Measurements from ENCODE around the gene CAMP.
A peak's percentile ranks its signal among the peaks of the same experiment; 100 is the strongest.

The CAMP gene

GRCh38 chr3:48194446-48195071, 28.7 kb upstream of the CAMP start:
- no peaks in the 10 kb centered on the region for H3K36me3 ChIP-seq (ENCODE audit: insufficient read depth, low read length)
- no peaks in the 10 kb centered on the region for H3K4me1 ChIP-seq (ENCODE audit: insufficient read depth, low read length, poor library complexity, severe bottlenecking)
- no peaks in the 10 kb centered on the region for H3K27me3 ChIP-seq (ENCODE audit: insufficient read depth, low read length, poor library complexity, severe bottlenecking)
- no peaks in the 10 kb centered on the region for H3K79me2 ChIP-seq (ENCODE audit: insufficient read depth, low read length)
- TF ChIP-seq CTCF (conservative IDR thresholded peaks at IDR 0.05; ENCODE audit: low read length) (peak; percentile 86), EZH2phosphoT487 (IDR thresholded peaks at IDR 0.05; ENCODE audit: borderline replicate concordance) (no peak)
- H3K4me2 ChIP-seq (ENCODE audit: low read depth, low read length, poor library complexity, severe bottlenecking) = peak overlapping the region; percentile 44
- H4K20me1 ChIP-seq (ENCODE audit: insufficient read depth, low read length, poor library complexity, severe bottlenecking) = no peaks in the 10 kb centered on the region
- H3K9ac ChIP-seq (ENCODE audit: low read depth, low read length, poor library complexity, severe bottlenecking) = no peak overlapping the region
- no peaks in the 10 kb centered on the region for H3K9me2 ChIP-seq (replicated peaks; ENCODE audit: low read depth, low read length)
- no peaks in the 10 kb centered on the region for H3F3A ChIP-seq (ENCODE audit: low read depth)
- H2AFZ ChIP-seq (ENCODE audit: low read length) = peak overlapping the region; percentile 40; the same call in 1 of the 2 replicates
- no peak overlapping the region for H3K4me3 ChIP-seq (ENCODE audit: low read length, poor library complexity, severe bottlenecking)
- H3K9me3 ChIP-seq (ENCODE audit: insufficient read depth, low read depth, low read length) = no peaks in the 10 kb centered on the region

- H3K36me3 ChIP-seq (ENCODE audit: insufficient read depth, low read length) = no peaks in the 10 kb centered on the region
- no peak overlapping the region for H2AFZ ChIP-seq (ENCODE audit: low read length)
- H3K4me3 ChIP-seq (ENCODE audit: low read length, poor library complexity, severe bottlenecking) = no peak overlapping the region
- no peaks in the 10 kb centered on the region for H3K4me1 ChIP-seq (ENCODE audit: insufficient read depth, low read length, poor library complexity, severe bottlenecking)
- no peaks in the 10 kb centered on the region for H3K27me3 ChIP-seq (ENCODE audit: insufficient read depth, low read length, poor library complexity, severe bottlenecking)
- no peak overlapping the region for H3K4me2 ChIP-seq (ENCODE audit: low read depth, low read length, poor library complexity, severe bottlenecking)
- no peak overlapping the region for H3K9ac ChIP-seq (ENCODE audit: low read depth, low read length, poor library complexity, severe bottlenecking)
- H3F3A ChIP-seq (ENCODE audit: low read depth) = no peaks in the 10 kb centered on the region
- H3K79me2 ChIP-seq (ENCODE audit: insufficient read depth, low read length) = no peaks in the 10 kb centered on the region
- TF ChIP-seq CTCF (conservative IDR thresholded peaks at IDR 0.05; ENCODE audit: low read length) (no peak), EZH2phosphoT487 (IDR thresholded peaks at IDR 0.05; ENCODE audit: borderline replicate concordance) (no peak)
- no peaks in the 10 kb centered on the region for H3K9me3 ChIP-seq (ENCODE audit: insufficient read depth, low read depth, low read length)
- no peaks in the 10 kb centered on the region for H3K9me2 ChIP-seq (replicated peaks; ENCODE audit: low read depth, low read length)
- no peaks in the 10 kb centered on the region for H4K20me1 ChIP-seq (ENCODE audit: insufficient read depth, low read length, poor library complexity, severe bottlenecking)
Measured at GRCh38 chr3:48196611-48197010, 26.7 kb upstream of the CAMP start.

GRCh38 chr3:48199117-48199516, 24.2 kb upstream of the CAMP start:
- Histone ChIP-seq H4K20me1 (ENCODE audit: insufficient read depth, low read length, poor library complexity, severe bottlenecking) (no peaks in the 10 kb centered on the region), H3K4me2 (ENCODE audit: low read depth, low read length, poor library complexity, severe bottlenecking) (no peak overlapping the region), H2AFZ (ENCODE audit: low read length) (no peak overlapping the region), H3K79me2 (ENCODE audit: insufficient read depth, low read length) (no peaks in the 10 kb centered on the region), H3K4me3 (ENCODE audit: low read length, poor library complexity, severe bottlenecking) (no peak overlapping the region), H3K36me3 (ENCODE audit: insufficient read depth, low read length) (no peaks in the 10 kb centered on the region), H3K4me1 (ENCODE audit: insufficient read depth, low read length, poor library complexity, severe bottlenecking) (no peaks in the 10 kb centered on the region), H3K9ac (ENCODE audit: low read depth, low read length, poor library complexity, severe bottlenecking) (no peak overlapping the region), H3K27me3 (ENCODE audit: insufficient read depth, low read length, poor library complexity, severe bottlenecking) (no peaks in the 10 kb centered on the region), H3F3A (ENCODE audit: low read depth) (no peaks in the 10 kb centered on the region), H3K9me3 (ENCODE audit: insufficient read depth, low read depth, low read length) (no peaks in the 10 kb centered on the region), H3K9me2 (replicated peaks; ENCODE audit: low read depth, low read length) (no peaks in the 10 kb centered on the region)
- TF ChIP-seq EZH2phosphoT487 (IDR thresholded peaks at IDR 0.05; ENCODE audit: borderline replicate concordance) (no peak), CTCF (conservative IDR thresholded peaks at IDR 0.05; ENCODE audit: low read length) (no peak)
